Astrocyte of the hippocampus (primary cell): ENCODE measurements around the gene CCDC97.
A peak's percentile ranks its signal among the peaks of the same experiment; 100 is the strongest.

Source experiments
- DNase-seq: peaks from one replicate; pipeline ENCODE4 v3.0.0; 2011; ENCODE audit warnings: low read depth, low spot score

The CCDC97 gene

GRCh38 chr19:41320185-41320518, 10.2 kb downstream of the CCDC97 start:
- no peak for DNase-seq

DNA sequence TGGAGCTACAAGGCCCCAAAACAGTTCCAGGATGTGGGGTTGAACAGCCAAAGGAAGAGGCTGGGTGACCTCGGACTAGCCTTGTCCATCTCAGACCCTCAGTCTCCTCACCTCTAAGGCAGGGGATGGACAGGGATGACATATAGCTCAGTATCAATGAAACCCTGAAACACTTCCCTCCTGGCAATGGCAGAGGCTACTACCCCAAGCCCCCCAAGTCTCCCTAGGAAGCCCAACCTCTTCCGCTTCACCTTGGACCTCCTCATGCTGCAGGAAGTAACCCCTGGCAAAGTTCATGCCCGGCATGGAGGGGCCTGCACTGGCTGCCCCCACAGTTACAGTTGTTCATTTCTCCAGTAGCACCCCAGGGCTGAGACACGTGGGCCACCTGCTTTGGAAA, 10.6 kb downstream of the CCDC97 start:
- DNase-seq: no peak

GRCh38 chr19:41321204-41321599, 11.2 kb downstream of the CCDC97 start:
- no peak for DNase-seq

DNA sequence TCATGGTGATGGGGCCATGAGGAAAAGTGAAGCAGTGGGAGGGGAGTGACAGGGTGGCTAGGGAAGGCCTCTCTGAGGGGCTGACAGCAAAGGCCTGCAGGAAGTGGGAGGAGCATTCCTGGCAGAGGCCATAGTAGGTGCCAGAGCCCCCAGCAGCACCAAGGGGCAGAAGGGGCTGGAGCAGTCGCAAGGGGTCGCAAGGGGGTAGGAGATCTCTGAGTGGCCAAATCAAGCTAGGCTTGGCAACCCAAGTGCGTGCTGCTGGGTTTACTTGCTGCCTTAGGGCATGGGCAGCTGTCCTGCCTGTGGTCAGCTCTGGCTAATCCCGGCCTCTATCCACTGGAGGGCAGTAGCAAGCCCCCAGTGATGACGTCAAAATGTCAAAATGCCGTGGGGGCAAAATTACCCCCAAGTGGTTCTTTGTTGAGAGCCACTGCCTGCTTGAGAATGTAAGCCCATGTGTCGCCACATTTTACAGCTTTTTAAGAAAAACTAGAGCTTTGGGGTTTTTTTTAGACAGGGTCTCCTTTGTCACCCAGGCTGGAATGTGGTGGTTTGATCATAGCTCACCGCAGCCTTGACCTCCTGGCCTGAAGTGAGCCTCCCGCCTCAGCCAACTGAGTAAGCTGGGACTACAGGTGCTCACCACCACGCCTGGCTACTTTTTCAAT, 11.8 kb downstream of the CCDC97 start:
- peak; percentile 86 for DNase-seq

DNA sequence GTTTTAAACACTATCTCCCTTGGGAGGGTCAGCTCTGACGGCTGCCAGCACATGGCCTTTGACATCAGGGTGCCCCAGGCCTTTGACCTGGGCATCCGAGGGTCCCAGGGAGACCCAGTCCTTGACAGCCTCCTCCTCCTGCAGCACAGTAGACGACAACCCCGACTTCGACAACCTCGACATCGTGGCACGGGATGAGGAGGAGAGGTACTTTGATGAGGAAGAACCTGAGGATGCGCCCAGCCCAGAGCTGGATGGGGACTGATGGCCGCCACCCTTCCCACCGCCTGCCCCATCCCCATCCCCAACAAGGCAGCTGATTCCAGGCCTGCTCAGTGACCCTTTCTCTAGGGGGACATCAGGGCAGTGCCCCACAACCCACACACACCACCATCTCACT, 12.5 kb downstream of the CCDC97 start:
- no peak for DNase-seq

DNA sequence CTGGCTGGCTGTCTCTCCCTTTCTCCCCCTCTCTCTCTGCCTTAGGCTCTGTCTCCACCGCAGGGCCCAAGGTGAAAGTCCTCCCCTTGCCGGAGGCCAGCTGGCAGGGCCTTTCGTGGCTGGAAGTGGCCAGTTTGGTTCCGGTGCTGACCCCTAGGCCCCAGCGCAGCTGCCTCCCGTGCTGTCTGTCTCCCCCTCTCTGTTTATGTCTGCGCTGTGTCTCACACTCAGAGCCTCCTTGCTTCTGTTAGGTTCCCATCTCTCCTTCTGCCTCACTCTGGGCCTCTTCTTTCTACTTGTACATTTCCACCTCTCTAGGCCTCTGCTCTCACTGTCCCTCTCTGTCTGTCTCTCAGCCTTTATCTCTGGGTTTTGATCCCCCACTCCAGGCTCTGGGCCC, 13.1 kb downstream of the CCDC97 start:
- DNase-seq: peak; percentile 52

- peak; percentile 98 for DNase-seq
These were observed 13.6 kb downstream of the CCDC97 start for GRCh38 chr19:41323430-41324125.

DNA sequence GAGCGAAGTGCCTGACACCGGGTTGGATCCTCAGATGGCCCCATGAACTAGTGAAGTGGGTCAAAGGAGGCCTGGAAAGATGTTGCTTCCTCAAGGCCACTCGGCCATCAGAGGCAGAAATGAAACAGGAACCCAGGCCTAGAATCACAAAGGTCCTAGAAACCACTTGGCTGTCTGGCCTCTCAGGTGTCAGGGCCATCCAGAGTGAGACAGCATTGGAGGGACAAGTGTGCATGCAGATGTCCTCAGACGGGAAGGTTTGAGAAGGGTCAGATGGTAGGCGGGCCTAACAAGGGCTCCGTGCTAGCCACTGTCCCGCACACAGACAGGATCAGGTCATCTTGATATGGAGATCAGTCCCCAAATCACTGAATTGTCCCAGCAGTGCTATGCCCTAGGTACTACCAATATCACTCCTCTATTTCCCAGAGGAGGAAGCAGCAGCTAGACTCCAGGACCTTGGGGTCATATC, 14.3 kb downstream of the CCDC97 start:
- peak; percentile 38 for DNase-seq

DNA sequence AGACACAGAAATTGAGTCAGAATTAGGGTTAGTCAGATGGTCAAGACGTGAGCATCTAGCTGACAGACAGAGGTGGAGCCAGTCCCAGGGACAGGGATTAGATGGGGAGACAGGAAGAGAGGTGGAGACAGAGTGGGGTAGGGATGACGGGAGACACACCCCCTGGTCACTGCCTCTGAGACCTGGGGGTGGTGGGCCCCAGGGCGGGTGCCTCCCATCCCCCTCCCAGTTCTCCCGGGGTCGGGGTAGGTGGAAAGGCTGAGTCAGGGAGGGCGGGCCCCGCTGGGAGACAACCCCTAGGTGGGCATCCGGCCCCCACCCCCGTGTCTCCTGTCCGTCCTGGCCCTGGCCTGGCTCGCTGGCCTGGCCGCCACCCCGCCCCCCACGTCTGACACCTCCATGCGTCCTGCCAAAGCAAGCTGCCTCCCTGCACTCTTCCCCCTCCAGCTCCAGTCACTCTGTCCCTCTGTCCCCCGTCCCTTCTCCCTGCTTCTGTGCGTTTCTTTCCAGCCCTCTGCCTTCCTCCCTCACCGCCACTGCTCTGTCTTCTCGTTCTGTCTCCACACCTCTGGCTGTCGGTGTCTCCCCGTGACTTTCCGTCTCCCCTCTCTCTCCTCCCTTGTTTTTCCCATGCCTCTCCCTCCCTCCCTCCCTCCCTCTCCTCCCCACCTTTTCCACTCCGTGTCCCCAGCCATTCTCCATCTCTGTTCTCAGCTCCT, 15.1 kb downstream of the CCDC97 start:
- DNase-seq: peak; percentile 83

DNA sequence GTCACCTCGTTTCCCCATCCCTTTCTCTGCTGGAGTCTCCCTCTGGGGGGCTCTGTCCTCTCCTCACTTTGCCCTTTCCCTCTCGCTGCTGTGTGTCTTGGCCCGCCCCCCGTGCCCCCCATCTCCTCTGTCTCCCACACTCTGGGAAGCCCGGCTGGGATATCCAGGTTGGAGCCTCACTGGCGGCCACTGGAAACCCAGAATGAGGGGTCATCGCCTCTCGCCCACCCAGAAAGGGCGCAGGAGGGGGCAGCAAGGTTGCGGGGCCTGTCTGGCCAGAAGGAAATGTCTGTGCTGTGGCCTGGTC, 15.6 kb downstream of the CCDC97 start:
- no peak for DNase-seq

DNA sequence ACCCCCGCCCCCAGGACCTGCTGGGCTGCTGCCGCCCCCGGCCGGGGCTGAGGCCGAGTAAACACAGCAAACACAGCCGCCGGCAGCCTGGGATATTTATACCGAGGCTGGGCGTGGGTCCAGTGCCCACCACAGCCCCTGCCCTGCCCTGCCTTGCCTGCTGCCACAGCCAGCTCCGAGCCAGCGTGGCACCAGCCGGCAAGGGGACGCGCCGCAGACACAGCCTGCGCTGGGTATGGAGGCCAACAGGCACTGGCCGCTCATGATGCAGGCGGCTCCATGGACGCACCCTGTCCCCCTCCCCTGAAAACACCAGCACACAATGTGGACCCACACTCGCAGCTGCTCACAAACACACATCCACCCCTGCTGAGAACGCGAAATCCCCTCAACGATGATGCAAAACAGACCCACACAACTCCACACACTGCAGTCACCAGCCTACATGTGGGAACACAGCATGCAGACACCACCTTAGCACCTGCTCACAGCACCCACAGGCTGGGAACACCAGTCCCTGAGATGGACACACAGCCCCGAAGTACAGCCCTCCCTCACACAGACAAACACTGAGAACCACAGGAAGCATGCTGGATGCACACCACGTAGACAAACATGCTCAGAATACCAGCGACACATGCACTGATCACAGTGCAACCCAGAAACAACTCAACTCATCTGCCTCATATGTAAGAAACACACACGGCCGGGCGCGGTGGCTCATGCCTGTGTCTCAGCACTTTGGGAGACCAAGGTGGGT, 16.2 kb downstream of the CCDC97 start:
- DNase-seq: peak; percentile 80

- peak; percentile 26 for DNase-seq
These were observed 17.2 kb downstream of the CCDC97 start for GRCh38 chr19:41327076-41327575.

GRCh38 chr19:41327576-41328156, 17.7 kb downstream of the CCDC97 start:
- peak; percentile 72 for DNase-seq

DNA sequence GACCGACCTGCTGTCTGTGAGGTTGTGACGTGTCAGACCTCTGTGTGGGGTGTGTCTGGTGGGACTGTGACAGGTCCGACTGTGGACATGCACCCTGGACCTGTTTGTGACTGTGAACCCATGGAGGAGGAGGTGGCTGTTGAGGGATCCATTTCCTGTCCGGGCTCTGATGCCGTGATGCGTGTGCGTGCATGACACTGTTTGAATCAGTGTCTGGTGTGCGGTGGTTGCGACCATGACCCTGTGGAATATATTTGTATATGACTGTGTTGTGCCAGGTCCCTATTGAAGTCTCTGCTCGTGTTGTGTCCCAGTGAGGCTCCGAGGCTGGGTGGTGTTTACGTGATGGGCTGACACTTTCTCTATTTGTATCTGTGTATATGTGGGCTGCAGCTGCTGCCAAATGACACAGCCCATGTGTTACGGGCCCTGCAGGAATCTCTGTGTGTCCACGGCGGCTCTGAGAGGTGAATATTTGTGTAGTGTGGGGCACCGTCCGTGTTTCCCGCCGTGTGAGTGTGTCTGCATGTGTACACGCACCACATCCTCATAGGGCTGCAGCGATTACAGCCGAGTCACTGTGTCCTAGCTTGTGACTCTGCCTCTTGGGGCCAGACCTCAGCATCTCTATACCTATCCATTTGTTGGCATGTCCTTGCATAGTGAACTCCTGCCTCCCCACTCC, 18.3 kb downstream of the CCDC97 start:
- no peak for DNase-seq

DNA sequence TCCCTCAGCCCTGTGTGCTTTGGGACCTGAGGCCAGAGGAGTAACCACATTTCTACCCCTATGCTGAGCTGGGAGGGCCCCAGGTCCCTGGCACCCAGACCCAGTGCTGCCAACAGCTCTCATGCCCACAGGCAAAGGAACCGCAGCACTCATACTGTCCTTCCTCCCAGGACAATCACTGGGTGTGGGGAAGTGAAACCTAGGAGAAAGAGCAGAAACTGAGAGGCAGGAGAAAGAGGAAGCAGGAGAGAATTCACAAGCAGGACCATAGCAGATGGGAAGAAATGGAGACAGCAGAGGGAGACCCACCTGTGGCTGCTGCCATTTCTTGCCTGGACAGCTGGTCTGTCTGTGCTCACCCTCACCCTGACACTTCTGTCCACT, 18.9 kb downstream of the CCDC97 start:
- no peak for DNase-seq

GRCh38 chr19:41330481-41330880, 20.5 kb downstream of the CCDC97 start:
- DNase-seq: no peak

DNA sequence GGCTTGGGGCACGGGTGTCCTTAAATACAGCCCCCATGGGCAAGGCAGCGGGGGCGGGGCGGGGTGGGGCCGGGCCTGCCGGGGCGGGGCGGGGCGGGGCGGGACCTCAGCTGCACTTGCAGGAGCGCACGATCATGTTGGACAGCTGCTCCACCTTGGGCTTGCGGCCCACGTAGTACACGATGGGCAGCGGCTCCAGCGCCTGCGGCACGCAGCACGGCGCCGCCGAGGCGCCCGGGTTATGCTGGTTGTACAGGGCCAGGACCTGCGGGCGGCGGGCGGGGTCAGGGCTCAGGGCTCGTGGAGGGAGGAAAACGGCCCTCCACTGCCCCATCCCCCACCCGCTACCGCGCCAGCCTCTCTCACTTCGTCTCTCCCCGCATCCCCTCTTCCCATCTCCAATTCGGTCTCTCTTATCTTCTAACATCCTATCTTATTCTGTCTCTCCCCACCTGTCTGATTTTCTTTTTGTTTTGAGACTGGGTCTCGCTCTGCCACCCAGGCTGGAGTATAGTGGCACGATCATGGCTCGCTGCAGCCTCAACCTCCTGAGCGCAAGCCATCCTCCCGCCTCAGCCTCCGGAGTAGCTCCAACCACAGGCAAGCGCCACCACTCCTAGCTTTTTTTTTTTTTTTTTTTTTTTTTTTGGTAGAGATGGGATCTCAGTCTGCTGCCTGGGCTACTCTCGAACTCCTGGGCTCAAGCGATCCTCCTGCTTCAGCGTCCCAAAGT, 21.1 kb downstream of the CCDC97 start:
- DNase-seq: no peak

DNA sequence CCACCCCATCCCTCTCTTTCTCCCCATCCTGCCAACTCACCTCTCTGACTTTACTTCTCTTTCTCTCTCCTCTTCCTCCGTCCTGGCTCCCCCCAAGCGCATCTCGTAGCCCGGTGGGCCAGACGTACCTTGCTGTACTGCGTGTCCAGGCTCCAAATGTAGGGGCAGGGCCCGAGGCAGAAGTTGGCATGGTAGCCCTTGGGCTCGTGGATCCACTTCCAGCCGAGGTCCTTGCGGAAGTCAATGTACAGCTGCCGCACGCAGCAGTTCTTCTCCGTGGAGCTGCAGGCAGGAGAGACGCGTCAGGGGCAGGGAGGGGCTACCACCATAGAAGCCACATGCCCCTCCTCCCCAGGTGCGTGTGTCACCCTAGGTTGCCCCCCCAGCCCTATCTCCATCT, 22.0 kb downstream of the CCDC97 start:
- DNase-seq: no peak

DNA sequence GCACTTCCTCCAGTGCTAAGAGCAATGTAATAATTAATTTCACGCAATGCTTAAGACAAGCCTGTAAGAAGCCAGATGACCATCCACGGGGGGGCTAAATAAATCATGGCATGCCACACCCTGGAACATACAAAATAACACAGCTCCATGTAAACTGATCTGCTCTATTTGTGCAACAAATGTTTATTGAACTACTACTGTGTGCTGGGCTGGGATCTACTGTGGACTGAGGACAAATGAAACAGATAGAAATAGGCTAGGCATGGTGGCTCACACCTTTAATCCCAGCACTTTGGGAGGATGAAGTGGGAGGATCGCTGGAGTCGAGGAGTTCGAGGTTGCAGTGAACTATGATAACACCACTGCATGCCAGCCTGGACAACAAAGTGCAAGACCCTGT, 22.5 kb downstream of the CCDC97 start:
- no peak for DNase-seq

GRCh38 chr19:41334793-41335192, 24.8 kb downstream of the CCDC97 start:
- no peak for DNase-seq
